Fibroblast of peridontal ligament (primary cell): ENCODE data around the gene NEK9.
"Not testable (repeated sequence)": the region's sequence is repeated elsewhere in the genome, so short reads cannot be mapped to it uniquely, and the experiment has no call there.

Experiments
- DNase-seq: peaks from one replicate; pipeline ENCODE4 v3.0.0-alpha.2; 2010; ENCODE audit errors: extremely low read depth

NEK9 gene

DNA sequence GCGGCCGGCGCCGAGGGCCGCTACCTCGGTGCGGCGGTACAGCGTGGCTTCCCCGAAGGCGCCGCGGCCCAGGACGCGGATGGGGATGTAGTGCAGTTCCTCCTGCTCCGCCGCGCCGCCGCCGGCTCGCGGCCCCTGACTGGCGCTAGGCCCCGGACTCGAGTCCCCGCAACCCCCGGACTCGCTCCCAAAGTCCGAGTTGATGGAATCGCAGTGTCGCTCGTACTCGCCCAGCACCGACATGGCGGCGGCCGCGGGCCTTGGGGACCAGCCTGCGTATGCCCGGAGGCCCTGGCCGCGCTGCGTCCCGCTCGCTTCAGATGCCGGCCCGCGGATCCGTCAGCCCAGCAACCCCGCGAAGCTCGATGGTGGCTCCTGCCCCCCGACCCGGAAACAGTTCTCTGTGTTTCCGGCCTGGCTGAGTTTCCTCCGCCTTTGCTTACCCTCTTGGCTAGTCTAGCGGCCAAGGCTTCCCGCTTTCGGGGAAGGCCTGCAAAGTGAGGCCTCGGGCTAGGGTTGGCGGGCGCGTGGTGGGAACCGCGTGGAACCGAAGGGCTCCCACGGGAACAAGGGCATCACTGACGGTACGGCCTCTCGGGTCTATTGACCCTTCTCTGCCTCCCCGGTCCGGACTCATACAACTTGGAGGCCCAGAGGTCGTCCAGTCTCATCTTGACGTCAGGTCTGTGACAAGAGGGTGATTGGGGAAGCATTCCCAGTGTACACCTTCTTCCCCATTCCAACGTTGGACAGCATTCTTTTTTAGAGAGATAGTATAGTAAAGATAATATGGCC lies at the start of gene NEK9:
Gene NEK9, minus strand, starts transcription at position 370 of the 795 bp plus-strand sequence. Its CDS starts 127 bp downstream, at position 243.
- peak; percentile 82 for DNase-seq

DNA sequence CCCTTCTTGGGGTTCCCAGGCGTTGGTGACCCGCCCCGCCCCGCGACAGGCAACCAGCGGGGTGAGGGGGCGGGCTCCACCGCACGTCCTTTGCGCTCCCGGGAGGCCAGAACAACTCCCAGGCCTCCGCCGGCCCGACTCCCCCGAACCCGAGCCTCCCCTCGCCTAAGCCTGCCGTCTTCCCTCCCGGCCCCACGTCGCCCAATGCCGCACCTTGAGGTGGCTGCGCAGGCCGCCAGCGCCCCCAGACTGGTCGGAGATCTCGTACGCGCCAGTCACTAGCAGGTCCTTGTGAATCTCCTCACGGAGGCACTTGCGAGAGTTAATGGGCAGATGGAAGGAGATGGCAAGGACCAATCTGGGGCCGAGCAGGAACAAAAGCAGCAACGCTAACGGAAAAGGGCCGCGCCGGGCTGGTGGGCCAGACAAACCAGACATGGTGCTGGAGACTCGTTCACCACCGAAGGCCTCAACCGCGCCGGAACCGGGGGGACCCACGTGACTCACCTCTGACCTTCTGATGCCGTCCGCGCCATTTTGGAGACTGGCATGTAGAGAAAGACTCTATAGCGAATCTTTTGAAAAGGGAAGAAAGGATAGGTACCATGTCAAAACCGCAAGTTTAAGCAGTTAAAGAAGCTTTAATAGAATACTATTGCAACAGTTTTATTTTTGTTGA lies 49.4 kb upstream of the NEK9 start, which contains the start of gene TMED10:
Gene TMED10, minus strand, starts transcription at position 471 of the 679 bp plus-strand sequence. Its CDS starts 33 bp downstream, at position 438.
- no peak for DNase-seq

- DNase-seq: peak; percentile 25
Observed at GRCh38 chr14:75175677-75176141, 48.9 kb upstream of the NEK9 start.

GRCh38 chr14:75174066-75174465 lies 47.2 kb upstream of the NEK9 start:
- no peak for DNase-seq

DNA sequence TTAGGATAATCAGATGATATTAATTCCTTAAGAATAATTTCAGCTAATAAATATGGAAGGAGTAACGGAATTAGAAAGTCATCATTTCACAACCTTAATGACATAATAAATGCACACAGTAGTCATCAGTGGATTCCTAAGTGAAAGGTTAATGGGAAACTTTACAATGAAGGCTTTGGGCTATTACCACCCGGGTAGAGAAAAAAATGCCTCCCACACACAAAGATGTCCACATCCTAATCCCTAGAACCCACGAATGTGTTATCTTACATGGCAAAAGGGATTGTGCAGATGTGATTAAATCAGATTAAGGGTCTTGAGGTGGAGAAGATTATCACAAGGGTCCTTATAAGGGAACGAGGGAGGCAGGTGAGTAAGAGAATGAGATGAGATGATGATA lies 43.9 kb upstream of the NEK9 start:
- DNase-seq: no peak

DNA sequence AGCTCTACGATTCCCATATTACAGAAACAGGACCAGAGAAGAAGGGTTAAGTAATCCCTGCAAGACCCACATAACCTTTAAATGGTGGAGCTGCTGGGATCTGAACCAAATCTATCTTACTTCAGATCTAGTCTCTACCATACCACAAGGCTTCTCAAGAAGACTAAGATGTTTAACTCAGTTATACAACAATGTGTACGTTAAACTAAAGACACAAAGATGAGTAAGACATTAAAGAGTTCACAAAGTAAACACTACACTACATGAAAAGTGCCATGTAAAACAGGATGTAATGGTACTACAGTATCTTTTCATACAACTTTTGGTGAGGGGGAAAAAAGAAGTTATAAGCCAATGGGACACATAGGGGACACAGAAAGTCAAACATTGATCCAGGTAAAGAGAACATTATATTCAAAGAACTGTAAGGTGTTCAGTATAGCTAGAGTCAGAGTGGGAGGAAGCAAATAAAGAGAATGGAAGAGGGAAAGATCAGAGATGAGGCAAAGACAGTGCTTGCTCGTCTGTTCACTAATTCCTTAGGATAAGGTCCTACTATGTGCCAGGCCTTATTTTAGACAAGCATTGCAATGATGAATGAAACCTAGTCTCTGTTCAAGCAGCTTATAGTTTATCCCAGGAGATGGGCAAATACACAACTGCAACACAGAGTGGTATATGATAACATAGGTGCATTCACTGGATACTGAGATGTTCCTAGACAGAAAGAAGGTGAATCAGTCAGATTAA lies 41.9 kb upstream of the NEK9 start:
- DNase-seq: no peak

DNA sequence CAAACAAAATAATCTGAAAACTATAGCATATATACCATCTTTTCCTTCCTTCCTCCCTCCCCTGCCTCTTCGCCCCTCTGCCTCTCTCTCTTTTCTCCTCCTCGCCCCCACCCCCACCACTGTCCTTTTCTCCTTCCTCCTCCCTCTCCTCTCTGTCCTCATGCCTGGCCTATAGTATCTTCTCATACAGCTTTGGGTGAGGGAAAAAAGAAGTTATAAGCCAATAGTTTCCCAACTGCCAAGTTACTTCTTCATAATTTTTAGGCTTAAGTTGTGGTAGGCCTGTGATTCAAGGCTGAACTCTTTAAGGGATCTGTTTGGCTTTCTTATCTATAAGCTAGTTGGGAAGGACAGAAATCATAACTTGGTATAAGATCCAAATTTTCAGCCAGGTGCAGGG lies 40.5 kb upstream of the NEK9 start:
- DNase-seq: no peak

GRCh38 chr14:75165586-75166391 lies 38.9 kb upstream of the NEK9 start:
- DNase-seq: peak; percentile 30

- DNase-seq: no peak
Observed at GRCh38 chr14:75164809-75165208, 38.0 kb upstream of the NEK9 start.

GRCh38 chr14:75163677-75164076 lies 36.8 kb upstream of the NEK9 start:
- DNase-seq: no peak

DNA sequence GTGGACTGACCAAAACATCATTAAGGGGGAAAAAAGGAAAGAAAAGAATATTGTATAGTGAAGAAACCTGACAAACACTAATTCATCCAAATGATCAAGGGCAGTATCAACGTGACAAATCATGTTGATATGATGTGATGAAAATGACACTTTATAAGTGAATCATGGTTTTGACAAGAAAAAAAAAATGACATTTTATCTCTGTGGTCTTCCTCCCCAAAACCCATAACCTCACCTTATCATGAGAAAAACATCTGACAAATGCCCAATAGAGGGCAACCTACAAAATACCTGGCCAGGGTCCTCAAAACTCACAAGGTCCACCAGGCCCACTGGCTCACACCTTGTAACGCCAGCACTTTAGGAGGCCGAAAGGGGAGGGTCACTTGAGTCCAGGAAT lies 35.8 kb upstream of the NEK9 start:
- no peak for DNase-seq

DNA sequence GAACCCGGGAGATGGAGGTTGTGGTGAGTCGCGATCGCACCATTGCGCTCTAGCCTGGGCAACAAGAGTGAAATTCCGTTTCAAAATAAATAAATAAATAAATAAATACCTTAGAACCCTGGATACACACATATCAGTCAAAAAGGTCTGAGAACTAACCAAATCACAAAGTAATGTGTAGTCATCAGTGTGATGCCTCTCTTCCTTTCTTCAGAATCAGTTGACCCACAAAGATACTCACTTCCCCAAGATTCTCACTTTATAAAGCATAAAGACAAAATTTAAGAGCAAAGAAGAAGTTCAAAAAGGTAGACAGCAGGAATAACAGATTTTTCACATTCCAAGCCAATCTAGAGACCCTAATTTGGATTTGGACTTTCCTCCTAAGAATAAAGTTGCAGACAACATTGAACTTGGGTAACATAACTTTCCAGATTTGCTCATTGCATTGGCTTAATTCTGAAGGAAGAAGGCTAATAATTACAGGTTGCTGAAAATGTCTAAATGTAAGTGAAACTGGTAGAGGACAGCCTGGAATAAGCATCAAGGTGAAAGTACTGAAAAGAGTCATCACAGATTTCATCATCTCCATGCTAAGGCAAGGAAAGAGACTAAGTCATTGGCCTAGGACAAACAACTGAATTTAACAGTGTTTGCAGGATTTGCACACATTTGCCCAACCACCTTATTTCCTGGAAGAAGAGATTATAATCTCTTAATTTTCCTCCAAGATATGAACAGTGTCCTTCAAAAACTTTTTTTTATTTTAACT lies 32.2 kb upstream of the NEK9 start:
- no peak for DNase-seq

GRCh38 chr14:75156901-75157300 lies 30.1 kb upstream of the NEK9 start:
- DNase-seq: no peak

- no peak for DNase-seq
Observed at GRCh38 chr14:75156111-75156510, 29.3 kb upstream of the NEK9 start.

- DNase-seq: no peak
Observed at GRCh38 chr14:75155169-75155568, 28.3 kb upstream of the NEK9 start.

DNA sequence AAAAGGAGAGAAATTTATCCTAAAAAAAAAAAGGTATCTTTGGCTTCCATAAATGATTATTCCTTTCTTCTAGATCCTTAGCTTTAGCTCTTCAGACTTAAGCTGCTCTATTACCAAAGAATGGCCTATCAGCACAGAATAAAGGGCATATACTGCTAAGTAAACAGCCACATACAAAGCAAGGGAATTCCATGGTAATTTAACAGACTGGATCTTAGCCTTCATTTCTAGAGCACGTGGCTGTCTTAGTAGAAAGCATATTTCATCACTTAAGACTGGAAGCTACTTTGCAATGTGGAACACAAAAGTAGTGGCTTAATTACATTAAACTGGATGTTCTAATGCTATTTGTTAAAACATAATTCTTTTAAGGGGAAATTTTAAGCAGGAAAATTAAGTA lies 26.4 kb upstream of the NEK9 start:
- DNase-seq: no peak

GRCh38 chr14:75151851-75152250 lies 25.0 kb upstream of the NEK9 start:
- no peak for DNase-seq

- not testable (repeated sequence) for DNase-seq
Observed at GRCh38 chr14:75150637-75151036, 23.8 kb upstream of the NEK9 start.

DNA sequence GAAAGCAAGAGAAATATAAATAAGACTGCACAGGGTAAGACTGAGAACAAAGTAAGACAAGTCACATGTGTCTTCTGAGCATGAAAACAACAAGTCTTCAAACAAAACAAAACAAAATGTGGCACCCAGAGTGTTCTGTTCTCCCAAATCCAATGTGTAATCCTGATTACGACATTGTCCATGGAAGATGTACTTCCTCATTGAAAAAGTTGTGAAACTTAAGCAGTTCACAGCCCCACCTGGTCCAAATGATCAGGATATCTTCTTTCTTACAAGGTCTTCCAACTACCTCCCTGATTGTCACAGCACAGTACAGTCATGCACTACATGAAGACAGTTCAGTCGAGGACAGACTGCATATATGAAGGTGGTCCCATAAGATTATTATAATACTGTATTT lies 23.3 kb upstream of the NEK9 start:
- no peak for DNase-seq

GRCh38 chr14:75147423-75148071 lies 20.7 kb upstream of the NEK9 start:
- DNase-seq: peak; percentile 89
